H1 (cell line): ENCODE results near the gene CPLANE1. TPM values are rescaled to one million over a fixed set of nuclear protein-coding genes. Genes with fewer than 3 reads are reported as not detected.

ENCODE experiments used
- CTCF ChIA-PET: fragments of 300-600 bp; sonication (Branson Sonifier 250); formaldehyde crosslinking; loops from one replicate; lab custom pipeline; 2021; ENCODE audit not compliant: partially characterized antibody; lab: Charles Lee
- POLR2A ChIA-PET: fragments of 300-600 bp; sonication (Branson Sonifier 250); formaldehyde crosslinking; loops from one replicate; lab custom pipeline; 2021; ENCODE audit warnings: inconsistent platforms; ENCODE audit not compliant: partially characterized antibody; lab: Charles Lee
- DNase-seq, 2 experiments: peaks; one replicate each; pipeline versions ENCODE4 v3.0.0 to v3.0.0-alpha.2; 2010 to 2022; ENCODE audit warnings: low spot score in 2 of 2, low read depth in 1 of 2, mixed read lengths in 1 of 2
- FAIRE-seq: peaks from 2 replicates; lab custom pipeline; 2011; peaks lifted over from hg19 to GRCh38; lab: Jason Lieb, UNC
- H2AFZ ChIP-seq: 2 replicates; pipeline ENCODE4 v1.8.1; 2012; ENCODE audit warnings: low read length, inconsistent platforms
- H2AK5ac ChIP-seq: 2 replicates; pipeline ENCODE4 v1.6.1; 2013; ENCODE audit warnings: low read depth, low read length
- H2BK120ac ChIP-seq: replicated peaks from 2 replicates; pipeline ENCODE3; 2013; ENCODE audit warnings: low read depth, low read length, inconsistent platforms
- H2BK12ac ChIP-seq: 2 replicates; pipeline ENCODE4 v1.6.1; 2013; ENCODE audit warnings: low read depth, low read length
- H2BK15ac ChIP-seq: 2 replicates; pipeline ENCODE4 v1.6.1; 2013; ENCODE audit warnings: low read length
- H2BK20ac ChIP-seq: 2 replicates; pipeline ENCODE4 v1.6.1; 2013; ENCODE audit warnings: low read length
- H2BK5ac ChIP-seq: 2 replicates; pipeline ENCODE4 v1.6.1; 2013; ENCODE audit warnings: low read depth, low read length
- H3K14ac ChIP-seq: 2 replicates; pipeline ENCODE4 v1.6.1; 2013; ENCODE audit warnings: inconsistent platforms; ENCODE audit not compliant: insufficient read length
- H3K18ac ChIP-seq: 2 replicates; pipeline ENCODE4 v1.6.1; 2013; ENCODE audit warnings: low read length; ENCODE audit errors: extremely low read depth
- H3K23ac ChIP-seq: 2 replicates; pipeline ENCODE4 v1.6.1; 2013; ENCODE audit warnings: inconsistent platforms; ENCODE audit not compliant: insufficient read length
- H3K23me2 ChIP-seq: 2 replicates; pipeline ENCODE4 v1.6.1; 2013; ENCODE audit warnings: low read depth, low read length
- H3K27ac ChIP-seq: 2 replicates; pipeline ENCODE4 v1.6.1; 2011; ENCODE audit warnings: low read depth, low read length, inconsistent platforms
- H3K27me3 ChIP-seq, 4 experiments: replicated peaks in 1 of 4; 1 replicate in 1 of 4; 2 replicates in 3 of 4; pipeline versions ENCODE4 v1.6.1 to v1.8.1; 2011 to 2013; ENCODE audit warnings: low read length in 3 of 4, mild to moderate bottlenecking in 3 of 4, inconsistent platforms in 2 of 4, mixed read lengths in 2 of 4, moderate library complexity in 1 of 4; ENCODE audit not compliant: control insufficient read depth in 3 of 4, insufficient read depth in 3 of 4; ENCODE audit errors: extremely low read depth in 1 of 4
- H3K36me3 ChIP-seq, 4 experiments: 2 replicates each; pipeline versions ENCODE4 v1.6.1 to v1.8.1; 2011 to 2013; ENCODE audit warnings: mild to moderate bottlenecking in 4 of 4, low read length in 3 of 4, moderate library complexity in 2 of 4, control low read depth in 1 of 4, inconsistent platforms in 1 of 4; ENCODE audit not compliant: insufficient read depth in 4 of 4, control insufficient read depth in 2 of 4
- H3K4ac ChIP-seq: replicated peaks from 2 replicates; pipeline ENCODE3; 2013; ENCODE audit warnings: low read length, low read depth, mixed read lengths, inconsistent platforms; ENCODE audit not compliant: insufficient read length
- H3K4me1 ChIP-seq, 4 experiments: replicated peaks in 1 of 4; 1 replicate in 1 of 4; 2 replicates in 3 of 4; pipeline versions ENCODE4 v1.6.1 to v1.8.1; 2011 to 2013; ENCODE audit warnings: low read length in 3 of 4, inconsistent platforms in 2 of 4, mixed read lengths in 1 of 4; ENCODE audit not compliant: insufficient read depth in 4 of 4, control insufficient read depth in 3 of 4
- H3K4me2 ChIP-seq, 2 experiments: 2 replicates each; pipeline versions ENCODE4 v1.6.1 to v1.8.1; 2011 to 2013; ENCODE audit warnings: low read depth in 2 of 2, low read length in 2 of 2, control low read depth in 1 of 2, inconsistent platforms in 1 of 2, mild to moderate bottlenecking in 1 of 2; ENCODE audit not compliant: insufficient read depth in 1 of 2
- H3K4me3 ChIP-seq, 4 experiments: fragments of 200-600, 300-600 bp in 1 of 4; sonication (generic), shearing (Covaris generic), sonication (Bioruptor Twin) in 1 of 4; 2 replicates each; pipeline versions ENCODE4 v1.5.1 to v1.8.1; 2011 to 2016; ENCODE audit warnings: low read length in 4 of 4, low read depth in 3 of 4, control low read depth in 2 of 4, inconsistent platforms in 2 of 4, mild to moderate bottlenecking in 2 of 4, mixed read lengths in 1 of 4, moderate library complexity in 1 of 4; ENCODE audit not compliant: insufficient read depth in 2 of 4; ENCODE audit errors: extremely low read depth in 1 of 4
- H3K56ac ChIP-seq: replicated peaks from 2 replicates; pipeline ENCODE3; 2013; ENCODE audit warnings: low read depth, mild to moderate bottlenecking, mixed read lengths, low read length, inconsistent platforms; ENCODE audit not compliant: insufficient read length
- H3K79me1 ChIP-seq: 2 replicates; pipeline ENCODE4 v1.6.1; 2013; ENCODE audit warnings: low read depth, low read length, control low read depth
- H3K79me2 ChIP-seq, 2 experiments: 2 replicates each; pipeline versions ENCODE4 v1.6.1 to v1.8.1; 2012 to 2013; ENCODE audit warnings: low read length in 2 of 2, mild to moderate bottlenecking in 2 of 2, inconsistent platforms in 1 of 2; ENCODE audit not compliant: insufficient read depth in 2 of 2, control insufficient read depth in 1 of 2
- H3K9ac ChIP-seq, 4 experiments: replicated peaks in 1 of 4; 1 replicate in 1 of 4; 2 replicates in 3 of 4; pipeline versions ENCODE4 v1.6.1 to v1.8.1; 2011 to 2013; ENCODE audit warnings: low read depth in 3 of 4, low read length in 3 of 4, control low read depth in 2 of 4, mild to moderate bottlenecking in 2 of 4, moderate library complexity in 2 of 4, inconsistent platforms in 1 of 4; ENCODE audit errors: extremely low read depth in 1 of 4
- H3K9me3 ChIP-seq, 2 experiments: 2 replicates each; pipeline versions ENCODE4 v1.6.1 to v1.8.1; 2012 to 2013; ENCODE audit warnings: mild to moderate bottlenecking in 2 of 2, moderate library complexity in 2 of 2, control low read depth in 1 of 2, inconsistent platforms in 1 of 2, low read depth in 1 of 2, low read length in 1 of 2, mixed read lengths in 1 of 2; ENCODE audit not compliant: insufficient read depth in 2 of 2
- H4K20me1 ChIP-seq, 2 experiments: replicated peaks in 1 of 2; 2 replicates each; pipeline versions ENCODE3 to v1.8.1; 2011 to 2013; ENCODE audit warnings: inconsistent platforms in 2 of 2, low read length in 2 of 2, mild to moderate bottlenecking in 1 of 2; ENCODE audit not compliant: insufficient read depth in 2 of 2, control insufficient read depth in 1 of 2
- H4K5ac ChIP-seq: 2 replicates; pipeline ENCODE4 v1.6.1; 2013; ENCODE audit warnings: low read length, low read depth, mixed read lengths, inconsistent platforms; ENCODE audit not compliant: insufficient read length
- H4K8ac ChIP-seq: 2 replicates; pipeline ENCODE4 v1.8.0; 2013; ENCODE audit warnings: mild to moderate bottlenecking, moderate library complexity, low read length, inconsistent platforms; ENCODE audit not compliant: insufficient read depth; ENCODE audit errors: extremely low read depth
- H4K91ac ChIP-seq: replicated peaks from 2 replicates; pipeline ENCODE3; 2013; ENCODE audit warnings: low read length, mixed read lengths, inconsistent platforms; ENCODE audit not compliant: insufficient read length
- CBX5 ChIP-seq: fragments of 300-800, 300-1000 bp; sonication (generic); IDR thresholded peaks from 2 replicates; pipeline ENCODE4 v1.7.1; 2016; ENCODE audit warnings: antibody characterized with exemption, low read length, low read depth
- EP300 ChIP-seq, 2 experiments: IDR thresholded peaks; 1 replicate in 1 of 2; 2 replicates in 1 of 2; pipeline ENCODE4 v1.6.1; 2011 to 2012; ENCODE audit warnings: low read depth in 2 of 2, low read length in 2 of 2, mild to moderate bottlenecking in 2 of 2, borderline replicate concordance in 1 of 2, inconsistent platforms in 1 of 2, moderate library complexity in 1 of 2
- KDM4A ChIP-seq: IDR thresholded peaks from one replicate; pipeline ENCODE4 v1.7.1; 2012; ENCODE audit warnings: low read depth, mild to moderate bottlenecking, moderate library complexity, low read length, inconsistent platforms; ENCODE audit not compliant: severe bottlenecking
- SAP30 ChIP-seq: fragments of 300-600 bp; sonication (generic); IDR thresholded peaks from 2 replicates; pipeline ENCODE4 v1.7.1; 2012; ENCODE audit warnings: low read length, moderate library complexity, mild to moderate bottlenecking, inconsistent platforms; ENCODE audit not compliant: insufficient read depth, insufficient replicate concordance
- WGBS, 2 experiments: shearing (Covaris generic) in 1 of 2; methylation state at CpG; one replicate each; pipeline versions ENCODE4 v1.1.6 to v1.1.7; 2013 to 2015; ENCODE audit warnings: low lambda C conversion rate in 2 of 2, mixed read lengths in 2 of 2, inconsistent platforms in 1 of 2, low coverage in 1 of 2, missing lambda C conversion rate in 1 of 2; ENCODE audit not compliant: insufficient replicate concordance in 2 of 2, insufficient coverage in 1 of 2, insufficient read length in 1 of 2; ENCODE audit errors: extremely low coverage in 1 of 2, missing lambda C conversion rate in 1 of 2; 5-methylcytosine and 5-hydroxymethylcytosine counted together
- polyA plus RNA-seq, 7 experiments: library from polyadenylated mRNA; depleted of rRNA in 3 of 7; stranded (reverse) in 5 of 7; unstranded in 2 of 7; fragments of >200 nt in 5 of 7; fragments of 200-250 nt in 2 of 7; gene quantifications; 1 replicate in 5 of 7; 2 replicates in 1 of 7; 4 replicates in 1 of 7; pipeline versions ENCODE4 v1.2.1 to v1.2.3, GENCODE V29; 2011 to 2013; ENCODE audit warnings: missing spikeins in 2 of 7, mixed read lengths in 2 of 7
- total RNA-seq: library from RNA; stranded (reverse); fragmentation: NEBNext Ultra II Directional; extraction: Animal tissue kit (Norgen Biotek cat#: 25700); gene quantifications from 2 replicates; pipeline ENCODE4 v1.2.1, GENCODE V29; 2021

CPLANE1 gene
- total and polyA plus RNA-seq, 2 of the 8 experiments (the other 6 are each of a cell fraction or from before 2014, with no cell fraction given): 2.2 to 8.8 TPM

GRCh38 chr5:37132646-37133045, 116.5 kb downstream of the CPLANE1 start:
- Histone ChIP-seq H4K5ac (no peak overlapping the region), H3K23me2 (no peaks in the 10 kb centered on the region), H2BK15ac (no peak overlapping the region), H4K91ac (no peak overlapping the region), H3K4ac (no peak overlapping the region), H3K9ac (no peak overlapping the region), H4K20me1 (no peaks in the 10 kb centered on the region), H2BK120ac (no peak overlapping the region), H3K23ac (no peak overlapping the region), H3K4me2 (no peak overlapping the region)
- no peak for DNase-seq
- TF ChIP-seq KDM4A (no peak), EP300 (IDR thresholded peaks at IDR 0.05; ENCODE audit: borderline replicate concordance in 1 of 2, low read depth in 2 of 2, low read length in 2 of 2) (no peak), SAP30 (no peak), CBX5 (no peak)
- TF ChIP-seq, all 59 proteins: peak for 0
- H2AK5ac ChIP-seq: no peak overlapping the region
- peaks cover 0 to 7% (median 0%) of the 10 kb centered on the region in 4 experiments; a peak in 2 of 8 replicates for H3K36me3 ChIP-seq
- no peaks in the 10 kb centered on the region for H3K79me2 ChIP-seq
- no peaks in the 10 kb centered on the region for H3K79me1 ChIP-seq
- peaks cover 0 to 4% of the 10 kb centered on the region in 2 experiments; a peak in 1 of 4 replicates for H3K9me3 ChIP-seq
- no peak overlapping the region for H3K4me3 ChIP-seq
- ChIA-PET CTCF (interaction anchor here (0.6 kb wide), 1 partner anchor 188 kb away, joined by 3 read pairs; no protein-coding TSS in a partner anchor), POLR2A (no interaction called here)
- H2BK20ac ChIP-seq: no peak overlapping the region
- H3K4me1 ChIP-seq: no peaks in the 10 kb centered on the region
- no peak overlapping the region for H2BK5ac ChIP-seq
- no peak overlapping the region for H3K14ac ChIP-seq
- no peak overlapping the region for H3K27ac ChIP-seq
- no peak for FAIRE-seq
- no peaks in the 10 kb centered on the region for H3K27me3 ChIP-seq
- H2AFZ ChIP-seq: no peak overlapping the region
- no peak overlapping the region for H3K56ac ChIP-seq
- H4K8ac ChIP-seq: no peak overlapping the region
- no peak overlapping the region for H2BK12ac ChIP-seq
- no peak overlapping the region for H3K18ac ChIP-seq
- 83% methylated on average over 1 of the region's 1 CpG; no CpG with 5 or more reads in 1 of the 2 experiments for WGBS, 2 experiments
